GM12864 (cell line): ENCODE results near the gene MAMDC2.
"Not testable (repeated sequence)": the region's sequence is repeated elsewhere in the genome, so short reads cannot be mapped to it uniquely, and the experiment has no call there.

Experiments used
- DNase-seq: peaks from one replicate; pipeline ENCODE4 v3.0.0-alpha.2; 2011; ENCODE audit warnings: low read depth
- H3K4me3 ChIP-seq: 2 replicates; pipeline ENCODE4 v1.5.1; 2011; ENCODE audit warnings: mild to moderate bottlenecking, low read depth, low read length, control low read depth
- TF ChIP-seq, protein P1 (sequence below): IDR thresholded peaks from 2 replicates; pipeline ENCODE4 v1.5.1; 2011; ENCODE audit warnings: low read depth, mild to moderate bottlenecking, moderate library complexity, low read length, control low read depth, inconsistent platforms; ENCODE audit errors: missing control alignments

The MAMDC2 gene

DNA sequence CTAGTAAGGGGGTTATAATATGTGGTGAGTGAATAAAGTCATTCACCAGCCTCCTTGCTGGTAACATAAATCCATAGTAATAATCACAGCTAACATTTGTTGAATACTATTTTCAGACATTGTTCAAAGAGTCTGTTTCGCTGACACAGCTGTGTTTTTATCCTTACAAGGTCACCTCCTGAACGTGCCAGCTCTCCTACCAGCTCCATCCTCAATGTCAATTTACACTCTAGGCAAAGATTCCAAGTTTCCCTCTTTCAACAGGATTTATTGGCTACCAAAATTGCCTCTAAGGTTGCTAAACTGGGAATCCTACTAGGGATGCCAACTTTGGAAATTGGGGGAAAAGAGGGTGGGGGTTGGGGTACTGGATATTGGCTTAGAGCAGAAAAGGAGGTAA, 184.5 kb downstream of the MAMDC2 start:
- TF ChIP-seq, protein P1, sequence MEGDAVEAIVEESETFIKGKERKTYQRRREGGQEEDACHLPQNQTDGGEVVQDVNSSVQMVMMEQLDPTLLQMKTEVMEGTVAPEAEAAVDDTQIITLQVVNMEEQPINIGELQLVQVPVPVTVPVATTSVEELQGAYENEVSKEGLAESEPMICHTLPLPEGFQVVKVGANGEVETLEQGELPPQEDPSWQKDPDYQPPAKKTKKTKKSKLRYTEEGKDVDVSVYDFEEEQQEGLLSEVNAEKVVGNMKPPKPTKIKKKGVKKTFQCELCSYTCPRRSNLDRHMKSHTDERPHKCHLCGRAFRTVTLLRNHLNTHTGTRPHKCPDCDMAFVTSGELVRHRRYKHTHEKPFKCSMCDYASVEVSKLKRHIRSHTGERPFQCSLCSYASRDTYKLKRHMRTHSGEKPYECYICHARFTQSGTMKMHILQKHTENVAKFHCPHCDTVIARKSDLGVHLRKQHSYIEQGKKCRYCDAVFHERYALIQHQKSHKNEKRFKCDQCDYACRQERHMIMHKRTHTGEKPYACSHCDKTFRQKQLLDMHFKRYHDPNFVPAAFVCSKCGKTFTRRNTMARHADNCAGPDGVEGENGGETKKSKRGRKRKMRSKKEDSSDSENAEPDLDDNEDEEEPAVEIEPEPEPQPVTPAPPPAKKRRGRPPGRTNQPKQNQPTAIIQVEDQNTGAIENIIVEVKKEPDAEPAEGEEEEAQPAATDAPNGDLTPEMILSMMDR, result no peak
- DNase-seq, result no peak
- no peak overlapping the region for H3K4me3 ChIP-seq

DNA sequence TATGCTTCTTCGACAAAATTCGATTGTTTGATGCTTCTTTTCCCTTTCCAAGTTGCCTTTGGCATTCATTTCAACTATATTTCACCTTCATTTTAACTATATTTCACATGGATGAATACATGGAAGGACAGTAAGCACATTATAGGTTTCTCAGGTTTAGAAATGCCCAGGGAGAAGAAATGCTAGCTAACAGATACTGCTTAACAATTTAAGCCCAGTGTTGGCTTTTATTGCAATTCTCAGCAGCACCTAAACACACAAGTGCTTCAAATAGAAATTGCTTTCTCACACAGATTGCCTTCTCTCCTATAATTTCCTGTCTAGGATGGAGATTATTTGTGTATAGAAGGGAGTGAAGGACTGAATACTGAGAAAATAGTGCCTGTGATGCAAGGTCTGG, 185.0 kb downstream of the MAMDC2 start:
- no peak for DNase-seq

DNA sequence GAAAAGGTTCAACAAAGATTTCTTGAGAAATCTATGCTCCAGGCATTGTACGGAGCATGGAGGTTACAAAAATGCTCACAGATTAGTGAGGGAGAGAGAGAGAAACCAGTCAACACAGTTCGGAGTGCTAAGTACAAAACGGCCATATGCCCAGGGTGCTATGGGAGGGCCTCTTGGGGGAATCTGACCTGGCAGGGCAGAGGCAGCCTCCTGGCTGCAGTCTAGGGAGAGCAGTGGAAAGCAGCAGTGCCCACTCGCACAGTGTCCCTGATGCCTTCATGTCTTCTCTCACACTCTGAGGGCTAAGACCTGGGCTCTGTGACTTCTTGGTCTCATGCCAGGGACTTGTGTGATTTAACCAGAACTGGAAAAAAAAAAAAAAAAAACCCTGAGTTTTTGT, 185.4 kb downstream of the MAMDC2 start:
- DNase-seq, result no peak
- H3K4me3 ChIP-seq, result no peak overlapping the region
- TF ChIP-seq, protein P1, result no peak

More for the DNA sequence above, 185.0 kb downstream of the MAMDC2 start:
- TF ChIP-seq, protein P1, result no peak
- no peak overlapping the region for H3K4me3 ChIP-seq

DNA sequence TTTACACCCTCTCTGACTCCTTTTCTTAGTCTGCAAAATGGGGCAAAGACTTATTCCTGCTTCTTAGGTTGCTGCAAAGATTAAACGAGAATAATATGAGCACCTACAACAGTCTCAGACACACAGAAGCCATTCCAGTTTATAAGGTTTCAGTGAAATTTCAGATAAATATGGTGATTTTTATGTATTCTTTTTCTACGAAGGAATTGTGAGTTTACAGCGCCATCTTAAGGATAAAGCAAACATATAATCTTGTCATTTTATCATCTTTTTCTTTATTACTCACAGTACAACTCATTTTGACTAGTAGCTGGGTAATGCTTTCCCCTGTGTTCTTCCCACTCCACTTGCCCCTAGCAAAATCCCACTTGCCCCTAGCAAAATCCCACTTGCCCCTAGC, 185.9 kb downstream of the MAMDC2 start:
- TF ChIP-seq, protein P1, result no peak
- H3K4me3 ChIP-seq, result no peak overlapping the region
- no peak for DNase-seq

DNA sequence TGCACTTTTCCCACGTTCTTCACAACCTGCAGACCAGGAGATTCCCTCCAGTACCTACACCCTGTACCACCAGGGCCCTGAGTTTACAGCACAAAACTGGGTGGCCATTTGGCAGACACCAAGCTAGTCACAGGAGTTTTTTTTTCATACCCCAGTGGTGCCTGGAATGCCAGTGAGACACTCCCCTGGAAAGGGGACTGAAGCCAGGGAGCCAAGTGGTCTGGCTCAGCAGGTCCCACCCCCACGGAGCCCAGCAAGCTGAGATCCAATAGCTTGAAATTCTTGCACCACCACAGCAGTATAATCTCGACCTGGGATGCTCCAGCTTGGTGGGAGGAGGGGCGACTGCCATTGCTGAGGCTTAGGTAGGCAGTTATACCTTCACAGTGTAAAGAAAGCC, 188.8 kb downstream of the MAMDC2 start:
- no peak for DNase-seq
- H3K4me3 ChIP-seq, result no peak overlapping the region
- TF ChIP-seq, protein P1, result no peak

DNA sequence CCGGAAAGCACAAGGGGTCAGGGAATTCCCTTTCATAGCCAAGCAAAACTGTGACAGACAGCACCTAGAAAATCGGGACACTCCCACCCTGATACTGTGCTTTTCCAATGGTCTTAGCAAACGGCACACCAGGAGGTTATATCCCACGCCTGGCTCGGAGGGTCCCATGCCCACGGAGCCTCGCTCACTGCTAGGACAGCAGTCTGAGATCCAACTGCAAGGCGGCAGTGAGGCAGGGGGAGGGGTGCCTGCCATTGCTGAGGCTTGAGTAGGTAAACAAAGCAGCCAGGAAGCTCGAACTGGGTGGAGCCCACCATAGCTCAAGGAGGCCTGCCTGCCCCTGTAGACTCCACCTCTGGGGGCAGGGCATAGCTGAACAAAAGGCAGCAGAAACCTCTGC, 190.6 kb downstream of the MAMDC2 start:
- H3K4me3 ChIP-seq, DNase-seq: not testable (repeated sequence)

DNA sequence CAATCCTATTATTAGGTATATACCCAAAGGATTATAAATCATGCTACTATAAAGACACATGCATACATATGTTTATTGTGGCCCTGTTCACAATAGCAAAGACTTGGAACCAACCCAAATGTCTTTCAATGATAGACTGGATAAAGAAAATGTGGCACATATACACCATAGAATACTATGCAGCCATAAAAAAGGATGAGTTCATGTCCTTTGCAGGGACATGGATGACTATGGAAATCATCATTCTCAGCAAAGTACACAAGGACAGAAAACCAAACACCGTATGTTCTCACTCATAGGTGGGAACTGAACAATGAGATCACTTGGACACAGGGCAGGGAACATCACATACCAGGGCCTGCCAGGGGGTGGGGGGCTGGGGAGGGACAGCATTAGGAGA, 202.3 kb downstream of the MAMDC2 start:
- DNase-seq, H3K4me3 ChIP-seq: not testable (repeated sequence)

DNA sequence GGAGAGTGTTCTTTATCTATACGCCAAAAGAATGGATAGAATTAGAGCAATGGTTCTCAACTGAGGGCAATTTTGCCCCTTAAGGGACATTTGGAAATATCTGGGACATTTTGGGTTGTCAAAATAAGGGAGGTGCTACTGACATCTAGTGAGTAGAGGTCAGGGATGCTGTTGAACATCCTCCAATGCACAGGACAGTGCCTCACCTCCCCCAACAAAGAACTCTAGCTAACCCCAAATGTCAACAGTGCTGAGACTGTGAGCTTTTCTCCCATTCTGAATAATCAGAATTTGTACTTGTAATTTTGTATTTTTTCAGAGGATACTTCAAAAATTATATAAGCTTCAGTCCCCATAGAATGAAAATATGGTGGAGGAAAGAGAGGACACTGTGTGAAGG, 206.6 kb downstream of the MAMDC2 start:
- TF ChIP-seq, protein P1, result no peak
- DNase-seq, result no peak
- H3K4me3 ChIP-seq, result no peak overlapping the region
